Measurements from ENCODE around the gene VWA7.

DNA sequence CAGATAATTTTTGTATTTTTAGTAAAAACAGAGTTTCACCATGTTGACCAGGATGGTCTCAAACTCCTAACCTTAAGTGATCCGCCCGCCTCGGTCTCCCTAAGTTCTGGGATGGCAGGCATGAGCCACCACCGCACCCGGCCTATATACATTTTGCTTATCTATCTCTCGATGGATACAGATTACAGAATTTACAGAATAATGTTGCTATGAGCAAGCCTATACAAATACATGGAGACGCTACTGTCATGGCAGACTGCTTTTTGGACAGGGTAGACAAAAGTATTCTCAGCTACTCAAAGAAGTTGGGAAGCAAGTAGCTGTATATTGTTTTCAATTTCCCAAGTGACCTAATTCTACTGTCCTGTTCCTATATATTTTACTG lies 36.3 kb upstream of the VWA7 start:
- TF ChIP-seq, protein P1, sequence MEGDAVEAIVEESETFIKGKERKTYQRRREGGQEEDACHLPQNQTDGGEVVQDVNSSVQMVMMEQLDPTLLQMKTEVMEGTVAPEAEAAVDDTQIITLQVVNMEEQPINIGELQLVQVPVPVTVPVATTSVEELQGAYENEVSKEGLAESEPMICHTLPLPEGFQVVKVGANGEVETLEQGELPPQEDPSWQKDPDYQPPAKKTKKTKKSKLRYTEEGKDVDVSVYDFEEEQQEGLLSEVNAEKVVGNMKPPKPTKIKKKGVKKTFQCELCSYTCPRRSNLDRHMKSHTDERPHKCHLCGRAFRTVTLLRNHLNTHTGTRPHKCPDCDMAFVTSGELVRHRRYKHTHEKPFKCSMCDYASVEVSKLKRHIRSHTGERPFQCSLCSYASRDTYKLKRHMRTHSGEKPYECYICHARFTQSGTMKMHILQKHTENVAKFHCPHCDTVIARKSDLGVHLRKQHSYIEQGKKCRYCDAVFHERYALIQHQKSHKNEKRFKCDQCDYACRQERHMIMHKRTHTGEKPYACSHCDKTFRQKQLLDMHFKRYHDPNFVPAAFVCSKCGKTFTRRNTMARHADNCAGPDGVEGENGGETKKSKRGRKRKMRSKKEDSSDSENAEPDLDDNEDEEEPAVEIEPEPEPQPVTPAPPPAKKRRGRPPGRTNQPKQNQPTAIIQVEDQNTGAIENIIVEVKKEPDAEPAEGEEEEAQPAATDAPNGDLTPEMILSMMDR (IDR thresholded peaks at IDR 0.05), result no peak
- no peak for TF ChIP-seq POLR2A (IDR thresholded peaks at IDR 0.05)
